D341Med (cell line): ENCODE results near the gene PBX3.
A peak's percentile ranks its signal among the peaks of the same experiment; 100 is the strongest.
"Not testable (repeated sequence)": the region's sequence is repeated elsewhere in the genome, so short reads cannot be mapped to it uniquely, and the experiment has no call there.

Experiments used
- DNase-seq: peaks from one replicate; pipeline ENCODE4 v3.0.0; 2012; ENCODE audit warnings: low spot score

The PBX3 gene

DNA sequence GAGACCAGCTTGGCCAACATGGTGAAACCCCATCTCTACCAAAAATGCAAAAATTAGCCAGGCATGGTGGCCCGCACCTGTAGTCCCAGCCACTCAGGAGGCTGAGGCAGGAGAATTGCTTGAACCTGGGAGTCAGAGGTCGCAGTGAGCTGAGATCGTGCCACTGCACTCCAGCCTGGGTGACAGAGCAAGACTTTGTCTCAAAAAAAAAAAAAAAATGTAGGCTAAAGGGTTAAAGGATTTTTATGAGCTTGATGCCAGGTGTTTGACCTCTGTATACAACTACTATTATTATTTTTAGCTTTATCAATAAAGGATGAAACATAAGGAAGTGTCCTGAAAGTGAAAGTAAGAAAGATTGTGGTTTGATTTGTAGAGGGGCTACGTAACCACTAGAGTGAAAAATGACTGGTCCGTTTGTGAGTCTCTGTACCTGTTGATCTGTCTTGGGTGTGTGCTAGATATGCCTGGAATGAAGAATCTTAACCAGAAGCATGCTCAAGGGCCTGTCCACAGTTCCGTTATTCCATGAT is 76.8 kb downstream of the PBX3 start:
- DNase-seq, result not testable (repeated sequence)

GRCh38 chr9:125825762-125826161 is 78.6 kb downstream of the PBX3 start:
- DNase-seq, result no peak

GRCh38 chr9:125826850-125827249 is 79.7 kb downstream of the PBX3 start:
- no peak for DNase-seq

DNA sequence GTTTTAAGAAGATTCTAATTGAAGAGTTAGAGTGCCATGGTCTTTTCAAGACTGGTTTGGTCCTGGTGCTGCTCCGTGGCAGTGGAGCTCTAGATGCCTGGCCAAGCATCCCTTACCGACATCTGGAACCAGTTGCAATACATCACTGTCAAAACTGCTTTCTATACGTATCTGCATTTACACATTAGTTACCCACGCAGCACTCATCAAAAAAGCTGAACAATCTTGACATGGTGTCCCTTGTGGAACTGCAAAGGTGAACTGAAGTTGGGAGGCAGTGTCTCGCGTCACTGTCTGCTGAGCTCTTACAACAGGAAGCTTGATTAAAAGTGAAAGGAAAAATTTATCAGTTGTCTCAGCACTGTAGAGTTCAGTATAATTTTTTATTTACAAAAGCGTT is 82.6 kb downstream of the PBX3 start:
- no peak for DNase-seq

DNA sequence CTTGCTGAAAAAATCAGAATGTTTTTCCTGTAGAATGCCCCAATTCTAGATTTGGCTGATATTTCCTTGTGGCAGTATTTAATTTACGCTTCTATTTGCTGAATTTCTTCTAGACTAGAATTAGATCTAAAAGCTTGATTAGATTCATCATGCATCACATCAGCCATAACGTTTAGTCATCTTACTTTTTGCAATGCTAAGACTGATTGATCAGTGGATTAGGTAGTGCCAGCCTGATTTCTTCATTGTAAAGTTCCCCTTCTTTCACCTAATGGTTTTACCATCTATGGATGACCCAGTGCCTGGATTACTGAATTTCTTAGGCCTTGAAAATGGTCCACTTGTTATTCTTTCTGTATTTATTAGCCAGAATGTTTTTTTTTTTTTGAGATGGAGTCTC is 83.9 kb downstream of the PBX3 start:
- DNase-seq, result no peak

- no peak for DNase-seq
Measured at GRCh38 chr9:125831616-125832015, 84.4 kb downstream of the PBX3 start.

DNA sequence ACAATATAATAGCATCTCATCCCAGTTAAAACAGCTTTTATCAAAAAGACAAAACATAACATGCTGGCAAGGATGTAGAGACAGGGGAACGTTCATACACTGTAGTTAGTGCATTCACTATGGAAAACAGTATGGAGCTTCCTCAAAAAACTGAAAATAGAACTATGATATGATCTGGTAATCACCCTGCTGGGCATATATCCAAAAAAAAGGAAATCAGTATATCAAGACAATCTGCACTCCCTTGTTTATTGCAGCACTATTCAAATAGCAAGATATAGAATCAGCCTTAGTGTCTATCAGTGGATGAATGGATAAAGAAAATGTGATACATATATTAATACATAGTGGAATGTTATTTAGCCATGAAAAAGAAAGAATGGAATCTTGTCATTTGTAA is 88.5 kb downstream of the PBX3 start:
- no peak for DNase-seq

GRCh38 chr9:125839317-125839716 is 92.1 kb downstream of the PBX3 start:
- DNase-seq, result no peak

GRCh38 chr9:125841444-125841843 is 94.3 kb downstream of the PBX3 start:
- no peak for DNase-seq

GRCh38 chr9:125842242-125842641 is 95.1 kb downstream of the PBX3 start:
- no peak for DNase-seq

DNA sequence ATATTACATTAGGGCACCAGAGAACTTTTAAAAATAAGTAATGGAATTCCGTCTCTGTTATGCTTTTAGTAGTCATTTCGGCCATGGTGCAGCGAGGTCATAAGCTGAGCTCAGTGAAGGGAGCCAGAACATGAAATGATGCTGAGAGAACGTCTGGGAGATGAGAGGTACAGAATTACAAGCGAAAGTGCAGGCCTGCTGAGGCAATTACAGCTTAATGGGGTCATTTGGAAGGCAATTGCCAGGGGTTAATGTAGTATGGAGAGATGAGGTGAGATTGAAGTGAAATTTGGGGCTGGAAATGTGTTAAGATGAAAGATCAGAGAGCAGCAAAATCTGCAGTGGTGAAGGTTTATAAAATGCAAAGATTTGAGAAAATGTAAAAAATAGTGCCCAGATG is 96.5 kb downstream of the PBX3 start:
- DNase-seq, result peak; percentile 43

DNA sequence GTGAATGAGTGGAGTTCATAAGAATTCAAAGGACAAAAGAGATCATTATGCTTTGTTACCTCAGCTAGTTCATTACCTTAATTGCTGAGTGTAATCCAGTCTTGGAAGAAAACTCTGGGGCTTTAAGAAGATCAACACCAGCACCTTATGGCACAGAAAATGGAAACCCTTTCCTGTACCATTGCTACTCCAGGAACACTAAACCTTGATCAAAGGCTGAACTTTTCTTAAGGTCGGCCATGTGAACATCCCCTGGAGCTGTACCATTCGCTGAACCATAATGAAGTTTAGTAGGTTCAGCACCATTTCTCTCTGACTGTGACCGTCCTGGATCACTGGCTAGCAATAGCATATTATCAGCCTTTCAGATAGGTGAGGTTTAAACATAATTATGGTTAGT is 97.4 kb downstream of the PBX3 start:
- peak; percentile 56 for DNase-seq

DNA sequence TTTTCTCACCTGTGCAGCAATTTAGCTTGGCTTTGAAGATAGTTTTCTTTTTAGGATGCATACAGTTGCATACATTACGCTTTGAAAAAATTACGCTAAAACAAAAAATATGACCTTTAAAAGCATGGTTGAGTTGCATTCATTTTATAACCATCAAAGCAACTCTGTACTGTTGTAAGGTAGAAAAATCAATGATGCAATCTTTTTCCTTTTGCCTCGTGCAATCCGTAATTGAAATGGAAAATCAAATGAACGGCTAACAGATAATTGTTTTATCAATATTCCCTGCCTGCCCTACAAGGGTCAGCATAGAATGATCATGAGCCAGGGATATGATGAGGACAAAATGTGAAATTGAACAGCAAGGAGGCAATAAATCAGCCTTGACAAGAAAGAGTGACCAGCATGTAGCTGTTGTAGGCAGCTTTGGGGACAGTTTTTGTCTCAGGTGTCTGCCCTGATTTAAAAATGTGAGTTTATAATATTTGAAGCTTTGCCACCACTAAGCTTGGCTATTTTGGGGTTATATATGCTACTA is 98.2 kb downstream of the PBX3 start:
- DNase-seq, result no peak

GRCh38 chr9:125847735-125848134 is 100.6 kb downstream of the PBX3 start:
- no peak for DNase-seq

DNA sequence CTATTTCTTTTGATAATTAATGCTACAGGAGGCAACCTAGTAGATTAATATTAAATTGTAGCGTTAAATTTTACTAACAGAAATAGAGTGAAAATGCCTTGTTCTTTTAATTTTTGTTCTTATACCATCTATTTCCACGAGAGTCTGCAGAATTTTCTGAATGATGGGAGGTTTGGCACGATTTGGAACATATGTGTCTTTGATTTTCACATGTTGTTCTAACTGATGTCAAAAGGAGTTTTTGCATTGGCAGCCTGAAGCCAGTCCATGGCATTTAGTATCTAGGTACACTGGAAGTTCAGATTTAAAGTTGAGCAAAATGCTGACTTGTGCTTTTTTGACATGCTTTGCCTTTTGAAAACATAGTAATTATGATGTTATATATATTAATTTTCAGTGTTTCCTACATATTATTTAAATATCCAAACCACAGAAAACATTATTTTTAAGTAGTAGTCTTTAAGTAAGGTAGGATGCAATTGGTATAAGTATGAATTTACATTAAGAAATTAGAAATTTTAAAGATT is 103.0 kb downstream of the PBX3 start:
- no peak for DNase-seq

DNA sequence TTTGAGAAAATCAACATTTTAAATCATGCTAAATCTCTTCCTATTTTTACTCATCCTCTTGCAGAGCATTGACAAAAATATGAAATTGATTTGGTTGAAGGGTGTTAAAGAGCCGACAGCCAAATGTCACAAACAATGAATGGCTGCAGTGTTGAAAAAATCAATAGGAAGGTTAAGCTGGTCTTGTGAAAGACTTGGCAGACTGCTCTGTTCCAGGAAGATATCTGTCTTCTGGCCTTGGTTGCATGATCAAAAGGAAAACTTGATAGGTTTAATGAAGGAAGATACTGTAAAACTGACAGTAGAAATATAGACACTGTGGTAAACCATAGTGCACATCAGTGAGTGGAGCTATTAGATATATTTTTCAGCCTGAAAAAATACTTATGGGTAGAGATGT is 103.6 kb downstream of the PBX3 start:
- DNase-seq, result no peak

DNA sequence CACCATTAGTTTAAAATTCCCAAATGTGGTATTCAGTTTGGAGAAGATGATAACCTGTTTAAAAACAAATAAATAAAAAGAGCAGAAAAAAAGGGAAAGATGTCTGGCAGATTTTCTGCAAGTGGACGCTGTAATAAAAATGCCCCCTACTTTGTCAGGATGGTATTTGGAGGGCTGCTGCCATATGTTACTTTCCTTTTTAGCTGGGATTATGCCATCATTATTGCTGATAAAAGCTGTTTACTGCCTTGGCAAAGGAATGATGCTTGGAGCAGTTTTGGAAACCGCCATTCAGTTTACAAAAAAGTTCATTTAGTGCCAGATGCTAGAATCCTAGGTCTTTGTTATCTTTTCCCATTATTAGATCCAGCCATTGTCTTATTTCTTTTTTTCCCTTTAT is 104.8 kb downstream of the PBX3 start:
- no peak for DNase-seq

DNA sequence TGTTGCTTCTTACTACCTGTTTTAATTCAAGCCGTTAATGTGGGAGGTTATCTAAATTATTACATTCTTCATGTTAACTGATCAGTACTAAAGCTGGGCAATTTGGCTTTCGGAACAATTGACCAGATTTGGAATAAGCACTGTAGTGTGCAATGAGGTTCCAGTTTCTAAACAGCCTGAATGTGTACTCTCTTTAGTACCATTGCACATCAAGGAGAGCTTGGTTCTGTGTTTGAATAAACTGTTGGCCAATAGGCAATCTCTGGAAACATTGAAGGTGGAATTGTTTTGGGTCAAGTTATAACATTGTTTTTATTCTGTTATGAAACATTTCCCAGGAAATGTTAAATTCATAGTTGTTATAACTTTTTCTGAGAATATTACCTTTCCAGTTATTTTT is 105.2 kb downstream of the PBX3 start:
- no peak for DNase-seq

GRCh38 chr9:125854553-125855275 is 107.5 kb downstream of the PBX3 start:
- no peak for DNase-seq

- DNase-seq, result no peak
Measured at GRCh38 chr9:125856331-125856730, 109.2 kb downstream of the PBX3 start.

DNA sequence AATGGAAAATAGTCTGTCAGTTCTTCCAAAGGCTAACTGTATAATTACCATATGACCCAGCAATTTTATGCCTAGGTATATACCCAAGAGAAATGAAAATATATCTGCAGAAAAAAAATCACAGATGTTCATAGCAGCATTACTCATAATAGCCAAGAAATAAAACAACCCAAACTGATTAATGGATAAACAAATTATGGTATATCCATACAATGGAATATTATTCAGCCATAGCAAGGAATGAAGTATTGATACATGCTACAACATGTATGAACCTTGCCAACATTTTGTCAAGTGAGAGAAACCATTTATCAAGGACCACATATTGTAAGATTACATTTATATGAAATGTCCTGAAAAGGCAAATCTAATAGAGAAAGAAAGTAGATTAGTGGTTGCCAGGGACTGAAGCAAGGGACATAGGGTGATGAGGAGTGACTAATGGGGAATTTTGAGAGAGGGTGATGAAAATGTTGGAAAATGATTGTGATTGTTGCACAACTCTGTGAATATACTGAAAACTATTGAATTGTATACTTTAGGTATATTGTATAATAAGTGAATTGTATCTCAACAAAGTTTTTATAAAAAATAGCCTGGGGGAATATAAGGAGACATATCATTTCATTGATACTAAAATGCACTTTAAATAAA is 114.4 kb downstream of the PBX3 start:
- no peak for DNase-seq

GRCh38 chr9:125863923-125864322 is 116.8 kb downstream of the PBX3 start:
- DNase-seq, result no peak

- no peak for DNase-seq
Measured at GRCh38 chr9:125867751-125868415, 120.7 kb downstream of the PBX3 start.
